NCI-H2196 treated with DMSO at 0.1 percent for 48 hours (cell line): ENCODE data around the gene PPHLN1.

ENCODE experiments used
- DNase-seq: peaks from one replicate; lab custom pipeline; 2025; ENCODE audit not compliant: unreplicated experiment; lab: John Stamatoyannopoulos, UW

The PPHLN1 gene

DNA sequence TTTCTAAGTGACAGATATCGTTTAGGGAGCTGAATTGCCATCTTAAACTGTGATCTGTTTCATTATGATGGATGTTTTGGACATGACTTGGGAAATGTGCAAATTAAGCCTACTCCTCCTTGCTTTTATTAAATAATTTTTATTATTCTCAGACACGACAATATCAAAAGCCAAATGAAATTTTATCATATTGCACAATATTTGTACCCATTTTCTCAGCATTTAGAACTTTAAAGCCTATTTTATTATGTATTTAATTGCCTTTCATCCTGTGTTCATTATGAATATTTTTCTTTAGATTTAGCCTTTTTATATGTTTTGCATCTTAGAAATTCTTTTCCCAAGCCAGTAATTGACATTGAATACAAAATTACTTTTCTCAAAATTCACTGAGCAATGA is 102.9 kb downstream of the PPHLN1 start:
- DNase-seq: no peak

DNA sequence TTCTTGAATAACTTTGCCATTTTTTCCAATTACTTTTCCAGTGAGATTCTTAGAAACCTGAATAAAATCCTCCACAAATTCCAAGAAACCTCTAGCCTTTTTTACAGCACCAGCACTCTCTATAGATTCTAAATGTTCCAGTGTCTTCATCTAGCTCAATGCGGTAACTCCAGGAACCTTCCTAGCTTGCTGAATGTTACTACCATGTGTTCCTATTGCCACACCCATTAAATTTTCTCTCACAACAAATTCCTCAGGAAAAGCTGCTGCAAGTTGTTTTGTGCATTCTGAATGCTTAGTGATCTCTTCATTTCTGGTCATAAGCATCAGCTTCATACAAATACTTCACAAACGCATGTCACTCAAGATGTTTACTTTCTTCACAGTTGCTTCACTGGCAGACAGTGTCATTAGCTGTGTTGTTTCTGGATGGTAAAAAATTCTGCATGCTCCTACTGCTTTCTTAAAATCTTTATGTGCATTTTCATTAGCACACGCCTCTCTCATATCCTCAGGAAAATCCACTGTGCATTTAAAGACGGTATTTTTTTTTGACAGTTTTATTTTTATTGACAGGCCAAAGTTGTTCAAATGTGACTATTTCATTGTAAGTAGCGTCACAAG is 106.7 kb downstream of the PPHLN1 start:
- DNase-seq: no peak

DNA sequence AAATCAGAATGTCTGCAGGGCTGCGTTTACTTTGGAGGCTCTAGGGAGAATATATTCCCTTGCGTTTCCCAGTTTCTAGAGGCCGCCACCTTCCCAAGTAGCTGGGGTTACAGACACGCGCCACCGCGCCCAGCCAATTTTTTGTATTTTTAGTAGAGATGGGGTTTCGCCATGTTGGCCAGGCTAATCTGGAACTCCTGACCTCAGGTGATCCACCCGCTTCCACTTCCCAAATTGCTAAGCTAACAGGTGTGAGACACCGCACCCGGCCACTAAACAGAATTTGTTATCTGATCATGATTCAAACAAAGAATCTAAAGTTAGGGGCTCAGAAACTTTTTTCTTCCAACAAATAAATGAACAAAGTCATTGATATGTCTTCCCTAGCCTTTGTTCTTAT is 114.6 kb downstream of the PPHLN1 start:
- no peak for DNase-seq

DNA sequence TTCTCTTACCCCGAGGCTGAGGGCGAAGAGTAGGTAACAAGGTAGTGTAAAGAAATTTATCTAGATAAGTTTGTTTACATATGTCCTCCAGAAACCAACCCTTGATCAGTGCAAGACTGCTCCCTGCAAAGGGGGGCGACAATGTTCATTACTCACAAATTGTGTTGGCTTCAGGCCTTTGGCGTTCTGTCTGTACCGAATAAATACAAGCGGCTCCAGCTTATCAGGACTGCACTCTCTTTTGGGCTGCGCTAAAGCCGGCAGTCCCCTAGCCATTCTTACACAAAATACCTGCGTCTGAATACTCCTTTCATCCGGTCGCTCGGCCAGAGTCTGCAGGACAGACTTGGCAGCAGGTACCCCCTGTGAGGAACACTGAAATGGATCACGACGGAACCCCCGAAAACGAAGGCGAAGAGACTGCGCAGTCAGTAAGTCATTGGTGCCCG is 116.4 kb downstream of the PPHLN1 start:
- DNase-seq: no peak

DNA sequence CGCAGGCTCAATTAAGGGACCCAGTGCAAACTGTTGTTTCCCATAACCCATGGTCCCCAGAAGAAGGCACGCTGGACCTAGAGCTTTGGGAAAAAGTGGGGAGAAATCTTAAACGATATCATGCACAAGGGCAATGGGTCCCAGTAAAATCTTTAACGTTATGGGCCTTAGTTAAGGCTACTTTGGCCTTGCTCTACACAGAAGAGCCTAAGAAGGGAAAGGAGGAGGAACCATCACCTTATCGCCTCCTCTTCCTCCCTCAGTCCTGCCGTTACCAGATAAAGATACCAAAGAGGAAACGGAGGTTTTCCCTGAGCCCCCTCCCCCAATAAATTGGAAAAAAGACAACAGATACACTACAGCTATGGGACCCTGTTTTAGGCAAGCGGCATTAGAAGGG is 116.9 kb downstream of the PPHLN1 start:
- DNase-seq: no peak

DNA sequence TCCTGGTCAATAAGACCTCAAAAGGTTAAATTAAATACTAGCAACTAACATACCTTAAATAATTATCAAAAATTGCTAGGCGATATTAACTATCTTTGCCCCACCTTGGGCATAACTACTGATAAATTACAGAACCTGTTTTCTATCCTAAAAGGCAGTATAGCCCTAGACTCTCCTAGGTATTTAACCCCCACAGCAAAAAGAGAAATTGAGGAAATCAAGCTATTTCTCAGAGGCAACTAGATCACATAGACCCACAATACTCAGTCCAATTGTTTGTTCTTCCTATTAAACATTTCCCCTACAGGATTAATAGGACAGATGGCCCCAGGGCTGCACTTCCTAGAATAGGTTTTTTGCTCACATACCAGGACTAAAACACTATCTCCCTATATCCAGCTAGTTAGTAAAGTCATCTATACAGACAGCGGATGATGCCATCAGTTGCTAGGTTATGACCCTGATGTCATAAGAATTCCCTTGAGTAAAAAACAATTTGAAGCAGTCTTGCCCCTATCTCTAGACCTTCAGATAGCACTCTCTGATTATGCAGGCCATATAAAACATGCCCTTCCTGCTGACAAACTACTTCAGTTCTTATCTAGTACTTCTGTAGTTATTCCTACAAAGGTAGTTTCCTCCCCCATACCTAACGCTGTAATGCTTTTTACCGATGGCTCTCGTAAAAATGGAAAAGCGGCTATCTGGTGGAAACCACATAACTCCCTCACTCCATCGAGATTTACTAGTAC is 118.4 kb downstream of the PPHLN1 start:
- no peak for DNase-seq

DNA sequence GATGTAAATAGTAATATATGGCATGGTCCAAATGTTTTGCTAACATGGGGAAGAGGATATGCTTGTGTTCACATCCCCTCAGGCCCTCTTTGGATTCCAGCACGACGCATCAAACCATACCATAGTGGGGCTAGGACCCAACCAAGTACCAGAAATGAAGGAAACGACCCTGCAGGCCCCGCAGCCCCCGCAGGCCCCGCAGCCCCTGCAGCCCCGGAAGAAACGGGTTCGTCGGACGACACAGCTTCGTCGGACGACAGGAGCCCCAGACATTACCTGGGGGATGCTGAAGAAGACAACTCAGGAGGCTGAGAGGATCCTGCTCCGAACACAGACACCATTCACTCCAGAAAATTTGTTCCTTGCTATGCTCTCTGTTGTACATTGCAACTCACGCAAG is 119.9 kb downstream of the PPHLN1 start:
- no peak for DNase-seq

DNA sequence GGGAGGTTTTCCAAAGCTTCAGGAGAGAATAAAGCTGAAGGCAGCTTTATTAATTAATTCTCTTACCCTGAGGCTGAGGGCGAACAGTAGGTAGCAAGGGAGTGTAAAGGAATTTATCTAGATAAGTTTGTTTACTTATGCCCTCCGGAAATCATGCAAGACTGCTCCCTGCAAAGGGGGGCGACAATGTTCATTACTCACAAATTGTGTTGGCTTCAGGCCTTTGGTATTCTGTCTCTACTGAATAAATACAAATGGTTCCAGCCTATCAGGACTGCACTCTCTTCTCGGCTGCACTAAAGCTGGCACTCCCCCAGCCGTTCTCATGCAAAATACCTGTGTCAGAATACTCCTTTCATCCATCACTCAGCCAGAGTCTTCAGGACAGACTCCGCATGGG is 120.8 kb downstream of the PPHLN1 start:
- DNase-seq: no peak

DNA sequence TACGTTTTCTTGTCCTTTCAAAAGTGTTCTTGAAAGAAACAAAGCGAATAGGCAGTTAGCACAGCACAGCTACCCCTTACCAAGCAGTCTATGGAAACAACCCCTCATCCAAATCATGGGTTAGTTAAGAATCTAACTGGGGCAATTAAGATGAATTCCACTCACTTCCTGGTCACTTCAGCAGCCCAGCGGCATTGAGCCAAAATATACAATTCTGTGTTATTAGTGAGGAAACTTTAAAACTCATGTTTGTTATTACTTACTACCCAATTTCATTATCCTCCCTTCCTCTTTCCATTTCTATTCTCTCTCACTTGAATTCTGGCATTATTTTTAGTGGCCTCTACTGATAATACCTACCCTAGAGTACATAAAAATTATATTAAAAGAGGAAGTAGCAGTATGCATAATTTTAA is 121.4 kb downstream of the PPHLN1 start:
- no peak for DNase-seq

DNA sequence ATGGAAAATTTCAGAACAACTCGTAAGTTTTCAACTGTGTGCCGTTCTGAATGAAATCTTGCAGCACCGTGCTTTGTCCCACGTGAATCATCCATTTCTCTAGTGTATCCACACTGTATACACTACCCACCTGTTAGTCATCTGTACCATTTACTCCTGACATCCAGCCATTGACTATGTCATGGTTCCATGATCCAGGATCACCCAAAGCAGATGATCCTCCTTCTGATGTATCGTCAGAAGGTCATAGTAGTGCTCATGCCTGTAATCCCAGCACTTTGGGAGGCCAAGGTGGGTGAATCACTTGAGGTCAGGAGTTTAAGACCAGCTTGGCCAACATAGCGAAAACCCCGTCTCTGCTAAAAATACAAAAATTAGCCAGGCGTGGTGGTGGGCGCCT is 122.9 kb downstream of the PPHLN1 start:
- no peak for DNase-seq

DNA sequence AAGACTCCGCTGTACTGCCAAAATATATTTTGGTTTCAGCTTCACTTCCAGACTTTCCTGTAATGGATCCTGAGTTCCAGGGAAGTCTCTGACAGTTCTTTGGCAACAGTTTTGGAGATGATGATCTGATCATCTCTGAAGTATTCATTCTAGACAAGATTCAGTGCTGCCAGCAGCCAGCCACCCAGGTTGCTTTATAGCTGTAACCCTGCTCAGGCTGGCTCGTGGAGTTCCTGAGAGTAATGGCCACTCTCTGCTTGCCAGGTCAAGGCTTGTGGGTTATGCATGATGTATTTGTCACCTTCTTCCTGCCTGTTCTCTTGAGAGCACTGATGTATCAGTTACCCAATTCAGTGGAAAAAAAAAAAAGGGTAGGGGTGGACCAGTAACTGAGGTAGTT is 124.3 kb downstream of the PPHLN1 start:
- no peak for DNase-seq

DNA sequence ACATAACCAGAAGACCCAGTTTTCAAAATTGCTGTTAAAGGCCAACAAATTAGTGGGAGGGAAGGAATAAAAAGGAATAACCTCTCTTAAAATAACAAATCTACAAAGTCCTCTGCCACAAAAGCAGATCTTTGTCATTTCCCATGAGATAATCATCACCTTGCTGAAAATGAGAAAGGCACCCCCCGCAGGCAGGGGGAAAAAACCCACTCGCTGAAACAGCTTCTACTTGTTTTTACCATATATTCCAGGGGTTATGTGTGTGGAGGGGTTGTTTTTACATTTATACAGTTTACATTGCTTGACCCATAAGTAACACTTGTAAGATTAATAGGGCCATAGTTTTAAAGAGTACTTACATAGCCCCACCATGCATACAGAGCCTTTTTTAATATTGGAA is 132.6 kb downstream of the PPHLN1 start:
- DNase-seq: no peak

DNA sequence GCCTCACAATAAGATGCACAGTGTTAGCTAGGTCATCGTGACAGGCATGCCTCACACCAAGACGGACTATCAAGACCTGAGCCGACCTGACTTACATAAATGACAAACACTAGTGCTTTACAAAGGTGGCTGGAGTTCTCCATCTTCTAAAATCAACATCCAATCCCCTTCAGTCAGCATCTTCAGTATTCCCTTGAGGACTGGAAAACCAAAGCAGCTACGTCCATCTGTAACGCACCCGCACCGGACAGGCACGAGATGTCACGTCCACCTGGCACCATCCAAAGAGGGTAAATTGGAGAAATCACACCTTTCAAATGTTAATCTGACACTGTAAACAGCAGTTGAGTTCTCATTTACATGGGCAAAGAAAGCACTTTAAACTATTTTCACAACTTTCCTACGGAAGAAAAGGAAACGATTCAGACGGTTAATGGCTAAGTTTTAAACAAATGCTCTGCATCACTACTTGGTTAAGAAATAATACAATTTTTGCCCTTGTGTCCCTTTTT is 133.4 kb downstream of the PPHLN1 start:
- DNase-seq: no peak

DNA sequence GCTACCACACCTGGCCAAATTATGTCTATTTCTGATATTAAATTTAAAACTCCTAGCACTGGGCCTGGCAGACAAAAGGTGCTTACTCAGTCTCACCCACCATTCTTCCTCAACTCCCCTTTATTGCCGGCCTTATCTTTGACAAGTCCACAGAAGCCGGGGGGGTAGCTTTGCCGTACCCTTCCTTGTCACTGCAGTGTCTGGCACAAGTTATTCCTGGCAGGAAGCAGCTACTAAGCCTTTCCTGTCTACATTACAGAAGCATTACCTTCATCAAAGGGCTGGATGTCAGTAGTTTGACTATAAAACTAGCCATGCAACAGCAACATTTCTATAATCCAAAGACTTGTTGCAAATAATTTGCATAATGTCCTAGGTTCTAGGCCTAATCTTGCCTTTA is 136.5 kb downstream of the PPHLN1 start:
- DNase-seq: no peak

DNA sequence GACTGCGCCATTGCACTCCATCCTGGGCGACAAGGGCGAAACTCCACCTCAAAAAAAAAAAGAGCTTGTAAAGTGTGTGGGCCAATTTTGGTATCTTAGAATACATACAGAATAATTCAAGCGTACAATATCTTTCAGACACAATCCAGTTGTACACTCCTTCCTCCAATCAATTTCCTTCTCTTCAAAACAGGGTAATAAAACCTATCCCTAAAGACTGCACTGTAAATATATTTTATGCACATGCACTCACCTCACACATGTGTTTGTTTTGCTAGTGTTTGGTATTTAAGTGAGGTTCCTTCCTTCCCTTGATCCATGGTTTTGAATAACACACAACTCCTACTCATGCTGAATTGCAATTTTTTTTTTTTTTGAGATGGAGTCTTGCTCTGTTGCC is 137.7 kb downstream of the PPHLN1 start:
- no peak for DNase-seq

DNA sequence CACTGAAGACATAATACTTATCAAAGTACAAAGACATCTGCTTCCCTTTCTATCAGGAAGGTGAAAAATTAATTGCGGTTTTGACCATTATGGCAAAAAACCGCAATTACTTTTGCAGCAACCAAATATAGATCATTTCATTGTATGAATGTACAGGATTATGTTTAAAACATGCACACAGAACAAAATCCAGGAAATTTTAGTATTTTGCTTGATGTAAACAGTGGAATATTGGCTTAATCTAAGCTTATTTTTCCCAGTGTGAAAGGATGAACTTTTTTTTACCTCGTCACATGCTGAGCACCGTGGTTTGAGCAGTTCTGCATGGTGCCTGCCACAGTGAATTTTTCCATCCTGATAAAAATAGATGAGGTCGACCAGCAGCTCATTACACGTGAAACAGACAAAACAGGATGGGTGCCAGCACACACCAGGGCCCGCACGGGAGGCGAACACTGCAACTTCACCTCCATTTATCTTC is 142.4 kb downstream of the PPHLN1 start:
- DNase-seq: no peak

DNA sequence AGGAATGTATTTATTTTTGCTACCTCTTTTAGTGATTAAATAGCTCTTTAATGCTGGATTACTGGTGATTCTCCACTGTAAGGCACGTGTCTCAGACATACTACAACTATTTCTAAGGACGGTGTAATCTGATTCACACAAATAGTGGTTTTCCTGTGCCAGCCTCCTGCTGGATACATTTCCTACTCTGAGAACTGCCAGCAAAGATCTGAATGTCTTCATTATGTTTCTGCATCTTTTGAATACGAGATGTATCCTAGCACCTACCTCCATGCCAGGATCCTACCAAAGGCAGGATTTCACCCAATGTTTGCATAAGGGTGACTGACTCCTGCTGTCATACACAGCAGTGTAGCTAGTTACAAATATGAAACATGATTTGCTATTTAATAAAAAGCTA is 143.0 kb downstream of the PPHLN1 start:
- DNase-seq: no peak

DNA sequence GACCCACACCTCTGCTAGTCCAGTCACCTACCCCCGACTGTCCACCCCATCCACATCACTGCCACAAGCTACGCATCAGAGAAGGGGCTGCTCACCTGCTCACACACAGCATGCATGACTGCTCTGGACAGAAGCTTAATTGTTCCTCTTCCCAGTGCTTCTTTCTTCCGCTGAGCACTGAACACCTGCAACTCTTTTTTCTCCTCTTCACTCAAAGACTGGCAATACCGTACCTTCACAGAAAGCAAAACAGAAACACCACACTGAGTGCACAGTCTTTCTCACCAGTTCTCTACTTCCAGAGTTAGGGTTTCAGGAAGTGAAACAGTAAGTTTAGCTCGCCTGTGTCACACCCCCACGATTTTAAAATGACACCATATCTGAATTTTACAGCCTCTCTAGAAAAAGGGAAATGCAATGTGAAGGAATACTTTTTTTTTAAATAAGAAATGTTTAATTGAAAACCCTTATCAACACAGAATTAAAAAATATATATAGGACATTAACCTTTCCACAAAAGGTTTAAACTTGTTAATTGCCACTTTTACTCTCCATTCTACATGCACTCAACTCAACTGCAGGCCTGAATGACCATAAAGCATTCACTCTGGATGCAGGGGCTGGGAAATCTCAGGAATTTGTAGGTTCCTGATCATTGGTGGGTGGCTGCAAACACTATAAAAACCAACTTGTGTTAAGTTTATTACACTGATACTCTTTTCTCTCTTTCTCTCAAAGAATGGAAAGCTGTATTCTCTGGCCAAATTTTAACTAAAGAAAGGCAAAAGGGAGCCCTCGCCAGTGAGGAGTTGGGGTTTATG is 143.6 kb downstream of the PPHLN1 start:
- no peak for DNase-seq

DNA sequence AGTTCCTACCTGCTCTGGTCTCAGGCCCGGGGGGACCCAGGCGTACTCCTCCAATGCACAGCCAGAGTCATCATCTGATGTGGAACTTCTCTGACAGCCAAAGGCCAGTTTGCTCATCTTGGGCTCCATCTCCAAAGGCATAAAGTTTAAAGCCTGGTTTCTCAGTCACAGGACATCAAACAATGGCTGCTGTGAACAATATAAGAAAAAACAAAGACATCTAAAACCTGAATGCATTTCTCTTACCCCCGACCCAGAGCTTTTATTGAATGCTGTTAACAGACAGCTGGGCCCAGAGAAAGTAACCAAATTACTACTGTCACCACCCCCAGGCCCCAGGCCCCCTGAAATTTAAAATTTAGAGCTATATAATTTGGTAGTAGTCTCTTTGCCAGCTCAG is 146.4 kb downstream of the PPHLN1 start:
- DNase-seq: no peak

DNA sequence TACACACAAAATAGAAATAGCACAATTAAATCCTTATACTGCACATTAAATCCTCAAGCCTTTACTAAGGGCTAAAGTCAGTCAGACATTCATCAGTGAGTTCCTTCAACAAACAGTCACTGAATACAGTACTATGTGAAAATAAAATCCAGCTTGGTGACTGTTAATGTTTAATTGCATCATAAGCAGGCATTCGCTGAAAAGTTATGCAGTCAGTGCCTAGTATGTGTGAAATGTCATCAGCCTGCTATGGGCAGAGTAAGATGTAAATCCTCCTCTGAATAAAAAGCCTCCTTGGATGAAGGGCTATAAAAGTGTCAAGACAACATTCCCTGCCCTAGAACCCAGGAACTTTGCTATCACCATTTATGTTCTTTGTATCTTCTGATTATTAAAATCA is 147.2 kb downstream of the PPHLN1 start:
- no peak for DNase-seq

DNA sequence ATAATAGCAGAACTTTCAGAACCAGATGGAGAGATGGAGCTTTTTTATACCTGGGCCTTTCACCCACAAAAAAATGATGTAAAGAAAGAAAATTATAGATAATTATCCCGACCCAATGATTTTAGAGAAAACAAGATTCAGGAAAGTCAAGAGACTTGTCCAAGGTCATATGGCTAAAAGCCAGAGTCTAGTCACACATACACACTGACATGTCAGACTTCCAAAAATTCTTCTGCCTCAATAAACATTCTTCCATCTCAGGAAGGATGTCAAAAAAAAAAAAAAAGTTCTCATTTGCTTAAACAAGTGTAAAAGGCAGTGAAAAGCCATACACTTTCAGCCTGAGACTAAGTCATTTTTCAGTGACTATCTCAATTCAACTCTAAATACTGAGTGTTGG is 147.6 kb downstream of the PPHLN1 start:
- DNase-seq: no peak

DNA sequence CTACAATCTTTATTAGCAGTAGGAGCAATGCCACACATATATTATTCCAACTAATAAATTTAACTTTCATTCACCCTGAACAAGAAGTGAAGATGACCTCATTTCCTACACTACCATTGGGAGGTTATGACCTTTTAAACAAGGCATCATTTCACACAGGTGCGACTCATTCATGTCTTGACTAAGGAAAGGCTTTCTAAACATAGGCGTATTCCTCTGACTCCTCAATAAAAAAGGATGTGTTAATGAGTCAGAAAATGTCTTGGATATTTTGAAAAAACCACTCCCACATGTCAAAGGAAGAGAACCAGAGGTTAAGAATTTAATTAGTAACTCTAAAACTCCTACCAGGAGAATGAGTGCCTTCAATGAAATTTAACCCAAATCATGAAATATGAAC is 148.4 kb downstream of the PPHLN1 start:
- no peak for DNase-seq
